ENCODE data around the gene APPL1. TPM values are rescaled to one million over a fixed set of nuclear protein-coding genes. Genes with fewer than 3 reads are reported as not detected.

APPL1 gene
- total and polyA plus RNA-seq, 2 of the 13 experiments (the other 11 are each of a cell fraction or from before 2014, with no cell fraction given) = 14.3 to 29.0 TPM

- TF ChIP-seq, protein P1, sequence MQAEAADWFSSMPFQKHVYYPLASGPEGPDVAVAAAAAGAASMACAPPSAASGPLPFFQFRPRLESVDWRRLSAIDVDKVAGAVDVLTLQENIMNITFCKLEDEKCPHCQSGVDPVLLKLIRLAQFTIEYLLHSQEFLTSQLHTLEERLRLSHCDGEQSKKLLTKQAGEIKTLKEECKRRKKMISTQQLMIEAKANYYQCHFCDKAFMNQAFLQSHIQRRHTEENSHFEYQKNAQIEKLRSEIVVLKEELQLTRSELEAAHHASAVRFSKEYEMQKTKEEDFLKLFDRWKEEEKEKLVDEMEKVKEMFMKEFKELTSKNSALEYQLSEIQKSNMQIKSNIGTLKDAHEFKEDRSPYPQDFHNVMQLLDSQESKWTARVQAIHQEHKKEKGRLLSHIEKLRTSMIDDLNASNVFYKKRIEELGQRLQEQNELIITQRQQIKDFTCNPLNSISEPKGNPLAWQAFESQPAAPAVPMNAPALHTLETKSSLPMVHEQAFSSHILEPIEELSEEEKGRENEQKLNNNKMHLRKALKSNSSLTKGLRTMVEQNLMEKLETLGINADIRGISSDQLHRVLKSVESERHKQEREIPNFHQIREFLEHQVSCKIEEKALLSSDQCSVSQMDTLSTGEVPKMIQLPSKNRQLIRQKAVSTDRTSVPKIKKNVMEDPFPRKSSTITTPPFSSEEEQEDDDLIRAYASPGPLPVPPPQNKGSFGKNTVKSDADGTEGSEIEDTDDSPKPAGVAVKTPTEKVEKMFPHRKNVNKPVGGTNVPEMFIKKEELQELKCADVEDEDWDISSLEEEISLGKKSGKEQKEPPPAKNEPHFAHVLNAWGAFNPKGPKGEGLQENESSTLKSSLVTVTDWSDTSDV (CRISPR knock-in tag; IDR thresholded peaks at IDR 0.05) = no peak
- no peak for TF ChIP-seq DNMT3B (CRISPR knock-in tag; conservative IDR thresholded peaks at IDR 0.05)
- no peak for TF ChIP-seq RFXANK (CRISPR knock-in tag; IDR thresholded peaks at IDR 0.05)
- TF ChIP-seq CBX5 (CRISPR knock-in tag; IDR thresholded peaks at IDR 0.05; ENCODE audit: borderline replicate concordance) = no peak
- no peak for TF ChIP-seq SRSF9 (IDR thresholded peaks at IDR 0.05; ENCODE audit: borderline replicate concordance, insufficient read depth, low read depth, low read length, poor library complexity, severe bottlenecking)
- no peak for TF ChIP-seq HOXD1 (CRISPR knock-in tag; IDR thresholded peaks at IDR 0.05)
- TF ChIP-seq HDAC6 (IDR thresholded peaks at IDR 0.05; ENCODE audit: low read depth, low read length) = no peak
- TF ChIP-seq U2AF1 (optimal IDR thresholded peaks at IDR 0.05; ENCODE audit: low read depth, low read length) = no peak
- TF ChIP-seq, protein P2, sequence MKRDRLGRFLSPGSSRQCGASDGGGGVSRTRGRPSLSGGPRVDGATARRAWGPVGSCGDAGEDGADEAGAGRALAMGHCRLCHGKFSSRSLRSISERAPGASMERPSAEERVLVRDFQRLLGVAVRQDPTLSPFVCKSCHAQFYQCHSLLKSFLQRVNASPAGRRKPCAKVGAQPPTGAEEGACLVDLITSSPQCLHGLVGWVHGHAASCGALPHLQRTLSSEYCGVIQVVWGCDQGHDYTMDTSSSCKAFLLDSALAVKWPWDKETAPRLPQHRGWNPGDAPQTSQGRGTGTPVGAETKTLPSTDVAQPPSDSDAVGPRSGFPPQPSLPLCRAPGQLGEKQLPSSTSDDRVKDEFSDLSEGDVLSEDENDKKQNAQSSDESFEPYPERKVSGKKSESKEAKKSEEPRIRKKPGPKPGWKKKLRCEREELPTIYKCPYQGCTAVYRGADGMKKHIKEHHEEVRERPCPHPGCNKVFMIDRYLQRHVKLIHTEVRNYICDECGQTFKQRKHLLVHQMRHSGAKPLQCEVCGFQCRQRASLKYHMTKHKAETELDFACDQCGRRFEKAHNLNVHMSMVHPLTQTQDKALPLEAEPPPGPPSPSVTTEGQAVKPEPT (CRISPR knock-in tag; IDR thresholded peaks at IDR 0.05; ENCODE audit: low read depth) = no peak
These were observed 52.2 kb downstream of the APPL1 start (continued) for GRCh38 chr3:57279685-57280084.

- CTCF ChIA-PET (ENCODE audit: low intra/inter-chr PET ratio, low total read pairs) = no interaction called here
- ATAC-seq (no peak), DNase-seq (ENCODE audit: low spot score) (no peak), FAIRE-seq (no peak)
- POLR2A ChIA-PET = no interaction called here
- no peak for TF ChIP-seq ZMYM2 (CRISPR knock-in tag; IDR thresholded peaks at IDR 0.05)
- TF ChIP-seq ASH2L (IDR thresholded peaks at IDR 0.05; ENCODE audit: insufficient read length, low read depth, low read length) = no peak
- no peak for TF ChIP-seq CSRNP1 (CRISPR knock-in tag; IDR thresholded peaks at IDR 0.05)
- TF ChIP-seq RFXANK (CRISPR knock-in tag; IDR thresholded peaks at IDR 0.05) = no peak
- TF ChIP-seq, protein P3, sequence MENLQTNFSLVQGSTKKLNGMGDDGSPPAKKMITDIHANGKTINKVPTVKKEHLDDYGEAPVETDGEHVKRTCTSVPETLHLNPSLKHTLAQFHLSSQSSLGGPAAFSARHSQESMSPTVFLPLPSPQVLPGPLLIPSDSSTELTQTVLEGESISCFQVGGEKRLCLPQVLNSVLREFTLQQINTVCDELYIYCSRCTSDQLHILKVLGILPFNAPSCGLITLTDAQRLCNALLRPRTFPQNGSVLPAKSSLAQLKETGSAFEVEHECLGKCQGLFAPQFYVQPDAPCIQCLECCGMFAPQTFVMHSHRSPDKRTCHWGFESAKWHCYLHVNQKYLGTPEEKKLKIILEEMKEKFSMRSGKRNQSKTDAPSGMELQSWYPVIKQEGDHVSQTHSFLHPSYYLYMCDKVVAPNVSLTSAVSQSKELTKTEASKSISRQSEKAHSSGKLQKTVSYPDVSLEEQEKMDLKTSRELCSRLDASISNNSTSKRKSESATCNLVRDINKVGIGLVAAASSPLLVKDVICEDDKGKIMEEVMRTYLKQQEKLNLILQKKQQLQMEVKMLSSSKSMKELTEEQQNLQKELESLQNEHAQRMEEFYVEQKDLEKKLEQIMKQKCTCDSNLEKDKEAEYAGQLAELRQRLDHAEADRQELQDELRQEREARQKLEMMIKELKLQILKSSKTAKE (CRISPR knock-in tag; IDR thresholded peaks at IDR 0.05; ENCODE audit: borderline replicate concordance) = no peak
- in situ Hi-C loops (cut with HindIII; ENCODE audit: extremely low pct_ligation_motif_present, low pct_unique_long_range_greater_than_20kb) = no loop called here
- Histone ChIP-seq H3K4me1 (ENCODE audit: insufficient read depth, low read length) (no peaks in the 10 kb centered on the region), H3K27me3 (ENCODE audit: control insufficient read depth in 1 of 2, insufficient read depth in 2 of 2, low read length in 2 of 2) (no peaks in the 10 kb centered on the region), H3K27ac (ENCODE audit: extremely low read length, insufficient read depth, low read length) (no peak overlapping the region), H3K4me3 (replicated peaks in 1 of 3; ENCODE audit: insufficient read depth in 1 of 3, low read depth in 2 of 3, low read length in 3 of 3) (no peak overlapping the region), H3K79me2 (ENCODE audit: insufficient read depth, low read length) (no peaks in the 10 kb centered on the region), H3K4me2 (ENCODE audit: low read depth, low read length) (no peak overlapping the region), H3K36me3 (replicated peaks in 1 of 2; ENCODE audit: control insufficient read depth in 1 of 2, insufficient read depth in 2 of 2, low read length in 2 of 2) (no peaks in the 10 kb centered on the region), H2AFZ (ENCODE audit: low read length) (no peak overlapping the region), H3K9ac (ENCODE audit: insufficient read depth, low read depth, low read length) (no peak overlapping the region), H3K9me3 (ENCODE audit: low read length) (peaks cover 8% of the 10 kb centered on the region), H4K20me1 (ENCODE audit: insufficient read depth, low read length) (no peaks in the 10 kb centered on the region)
- BruUV-seq (replicated peaks) = no TSS peak
- 5% methylated on average over 1 of the region's 1 CpG for WGBS (ENCODE audit: low lambda C conversion rate)
- intact Hi-C loops (cut with micrococcal nuclease; ENCODE audit: unreplicated experiment) = no loop called here
These were observed 54.2 kb downstream of the APPL1 start for GRCh38 chr3:57281715-57282114.

Measured in HepG2 (cell line).